ENCODE measurements around the gene MAP4. TPM values are rescaled to one million over a fixed set of nuclear protein-coding genes. Genes with fewer than 3 reads are reported as not detected.

MAP4 gene
- total RNA-seq, 1 donor from 2014 or later = 191 TPM

DNA sequence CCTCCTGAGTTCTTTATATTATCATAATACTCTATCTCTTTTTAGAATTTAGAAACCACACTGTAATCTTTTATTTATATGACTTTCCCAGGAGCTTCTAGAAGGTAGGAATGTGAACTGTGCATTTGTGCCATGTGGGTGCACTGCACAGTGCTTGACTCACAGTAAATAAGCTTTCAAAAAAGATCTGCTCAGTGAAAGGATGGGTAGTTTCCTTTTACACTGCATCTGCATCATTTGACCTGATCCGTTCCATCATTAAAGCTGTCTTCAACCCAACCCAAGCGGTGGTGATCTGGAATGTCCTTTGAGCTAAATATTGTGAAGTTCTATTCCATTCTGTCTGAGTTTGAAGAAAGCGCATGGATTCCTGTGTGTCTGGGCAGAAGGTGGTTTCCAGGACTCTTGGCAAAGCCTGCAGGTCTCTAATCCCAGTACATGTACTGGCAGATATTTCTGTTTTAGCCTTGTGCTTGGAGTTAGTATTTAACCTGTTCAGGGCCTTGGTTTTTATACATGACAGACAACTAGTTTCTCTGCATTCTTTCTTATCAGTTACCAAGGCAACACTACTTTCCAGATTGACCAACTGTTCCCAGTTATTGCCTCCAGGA, 116.6 kb downstream of the MAP4 start:
- intact Hi-C loops (cut with DNase I) = no loop called here
- no peak overlapping the region for H3K4me3 ChIP-seq
- DNase-seq (no peak), ATAC-seq (no peak)
- no peaks in the 10 kb centered on the region for H3K4me1 ChIP-seq
- no peak overlapping the region for H3K27ac ChIP-seq
- no peaks in the 10 kb centered on the region for H3K9me3 ChIP-seq
- TF ChIP-seq, protein P1, sequence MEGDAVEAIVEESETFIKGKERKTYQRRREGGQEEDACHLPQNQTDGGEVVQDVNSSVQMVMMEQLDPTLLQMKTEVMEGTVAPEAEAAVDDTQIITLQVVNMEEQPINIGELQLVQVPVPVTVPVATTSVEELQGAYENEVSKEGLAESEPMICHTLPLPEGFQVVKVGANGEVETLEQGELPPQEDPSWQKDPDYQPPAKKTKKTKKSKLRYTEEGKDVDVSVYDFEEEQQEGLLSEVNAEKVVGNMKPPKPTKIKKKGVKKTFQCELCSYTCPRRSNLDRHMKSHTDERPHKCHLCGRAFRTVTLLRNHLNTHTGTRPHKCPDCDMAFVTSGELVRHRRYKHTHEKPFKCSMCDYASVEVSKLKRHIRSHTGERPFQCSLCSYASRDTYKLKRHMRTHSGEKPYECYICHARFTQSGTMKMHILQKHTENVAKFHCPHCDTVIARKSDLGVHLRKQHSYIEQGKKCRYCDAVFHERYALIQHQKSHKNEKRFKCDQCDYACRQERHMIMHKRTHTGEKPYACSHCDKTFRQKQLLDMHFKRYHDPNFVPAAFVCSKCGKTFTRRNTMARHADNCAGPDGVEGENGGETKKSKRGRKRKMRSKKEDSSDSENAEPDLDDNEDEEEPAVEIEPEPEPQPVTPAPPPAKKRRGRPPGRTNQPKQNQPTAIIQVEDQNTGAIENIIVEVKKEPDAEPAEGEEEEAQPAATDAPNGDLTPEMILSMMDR (IDR thresholded peaks at IDR 0.05) = no peak
- H3K36me3 ChIP-seq = peaks cover 4% of the 10 kb centered on the region
- no peaks in the 10 kb centered on the region for H3K27me3 ChIP-seq

DNA sequence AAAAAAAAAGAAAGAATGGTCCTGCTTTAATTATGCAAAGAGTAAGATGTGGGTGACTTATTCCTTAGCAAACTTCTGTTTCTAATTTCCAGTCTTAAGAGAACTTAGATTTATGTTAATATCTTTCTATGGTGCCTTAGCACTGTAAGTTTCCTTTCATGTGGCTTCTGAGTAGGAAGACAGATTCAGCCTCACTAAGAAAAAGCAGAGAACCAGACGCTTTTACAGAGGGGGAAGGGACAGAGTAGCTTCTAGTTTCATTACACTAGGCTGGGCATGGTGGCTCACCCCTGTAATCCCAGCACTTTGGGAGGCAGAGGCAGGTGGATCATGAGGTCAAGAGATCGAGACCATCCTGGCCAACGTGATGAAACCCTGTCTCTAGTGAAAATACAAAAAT, 118.3 kb downstream of the MAP4 start:
- TF ChIP-seq, protein P1 (IDR thresholded peaks at IDR 0.05) = no peak
- H3K4me3 ChIP-seq = no peak overlapping the region
- H3K36me3 ChIP-seq = peaks cover 4% of the 10 kb centered on the region
- no peak for ATAC-seq
- H3K4me1 ChIP-seq = no peaks in the 10 kb centered on the region
- no peak overlapping the region for H3K27ac ChIP-seq
- intact Hi-C loops (cut with DNase I) = no loop called here
- H3K9me3 ChIP-seq = no peaks in the 10 kb centered on the region
- no peaks in the 10 kb centered on the region for H3K27me3 ChIP-seq
- DNase-seq = no peak

DNA sequence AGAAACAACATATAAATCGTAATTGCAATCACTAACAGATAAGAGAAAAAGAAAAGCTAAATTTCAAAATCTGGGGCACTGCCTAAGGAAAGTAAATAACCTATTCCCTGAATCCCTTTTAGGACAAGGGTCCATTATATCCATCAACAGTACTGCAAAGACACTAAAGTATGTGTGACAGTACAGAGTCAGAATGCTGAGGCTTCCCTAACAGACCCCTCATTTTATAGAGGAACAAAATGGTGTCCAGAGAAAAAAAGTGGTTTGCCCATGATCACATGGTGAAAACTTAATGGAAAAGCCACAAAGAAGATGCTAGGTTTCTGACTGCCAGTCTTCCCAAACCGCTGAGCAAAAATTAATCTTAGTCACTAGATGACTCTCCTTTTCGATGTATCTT, 119.5 kb downstream of the MAP4 start:
- TF ChIP-seq, protein P1 (IDR thresholded peaks at IDR 0.05) = no peak
- Histone ChIP-seq H3K27ac (no peak overlapping the region), H3K9me3 (no peaks in the 10 kb centered on the region), H3K27me3 (no peaks in the 10 kb centered on the region), H3K36me3 (peaks cover 8% of the 10 kb centered on the region), H3K4me1 (no peaks in the 10 kb centered on the region), H3K4me3 (no peak overlapping the region)
- intact Hi-C loops (cut with DNase I) = no loop called here
- no peak for DNase-seq
- ATAC-seq = no peak

DNA sequence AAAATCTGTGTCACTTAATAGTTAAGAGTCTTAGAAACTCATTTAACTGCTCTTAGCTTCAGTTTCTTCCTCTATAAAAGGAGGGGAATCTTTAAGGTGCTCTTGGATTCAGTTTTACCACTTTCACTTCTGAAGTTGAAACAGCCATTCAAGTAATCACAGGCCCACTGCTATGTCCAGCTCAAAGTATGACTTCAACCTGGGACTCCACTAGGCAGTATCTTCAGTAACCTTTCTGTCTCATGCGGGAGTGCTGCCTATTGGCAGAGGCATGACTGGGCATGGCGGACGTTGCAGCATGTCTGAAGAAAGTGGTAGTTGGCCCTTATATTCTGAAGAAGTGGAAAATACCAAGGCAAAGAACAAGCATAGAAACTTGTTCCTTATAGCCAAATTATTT, 121.0 kb downstream of the MAP4 start:
- no peaks in the 10 kb centered on the region for H3K27me3 ChIP-seq
- H3K27ac ChIP-seq = no peak overlapping the region
- H3K9me3 ChIP-seq = no peaks in the 10 kb centered on the region
- no peak overlapping the region for H3K4me3 ChIP-seq
- TF ChIP-seq, protein P1 (IDR thresholded peaks at IDR 0.05) = no peak
- peaks cover 18% of the 10 kb centered on the region for H3K36me3 ChIP-seq
- DNase-seq (no peak), ATAC-seq (no peak)
- H3K4me1 ChIP-seq = no peaks in the 10 kb centered on the region
- intact Hi-C loops (cut with DNase I) = no loop called here

GRCh38 chr3:47892286-47893040, 123.8 kb downstream of the MAP4 start:
- Histone ChIP-seq H3K27me3 (no peaks in the 10 kb centered on the region), H3K36me3 (peaks cover 14% of the 10 kb centered on the region), H3K9me3 (no peaks in the 10 kb centered on the region), H3K4me1 (no peaks in the 10 kb centered on the region), H3K27ac (no peak overlapping the region), H3K4me3 (no peak overlapping the region)
- TF ChIP-seq, protein P1 (IDR thresholded peaks at IDR 0.05) = no peak
- intact Hi-C loops (cut with DNase I) = no loop called here
- no peak for ATAC-seq
- DNase-seq = no peak

Data from upper lobe of right lung (tissue), 1 donor.